Spinal cord (tissue), 4 donors: ENCODE measurements around the gene AK1. TPM values are rescaled to one million over a fixed set of nuclear protein-coding genes. Genes with fewer than 3 reads are reported as not detected.

Experiments used
- polyA plus RNA-seq, 2 donors: library from polyadenylated mRNA; unstranded; fragments of 120-200 nt; gene quantifications; one replicate each; pipeline ENCODE4 v1.2.1, GENCODE V29; 2013; ENCODE audit not compliant: insufficient read length in 2 of 2
- small RNA-seq: library from RNA; depleted of rRNA; stranded (forward); fragments of <200 nt; gene quantifications from one replicate; pipeline ENCODE3, GENCODE V24; 2014; ENCODE audit warnings: low replicate concordance
- total RNA-seq, 2 donors: library from RNA; depleted of rRNA in 1 of 2; stranded (reverse); fragments of 120-200 nt in 1 of 2; fragments of >200 nt in 1 of 2; gene quantifications; one replicate each; pipeline versions ENCODE4 v1.2.3 to v1.2.4, GENCODE V29; 2013 to 2014

The AK1 gene
- total and polyA plus RNA-seq, 4 donors = 48.0 to 297 (median 255) TPM

Small RNAs within 50 kb of the gene (small RNA-seq; reads per million reads assigned to genes)
- gene MIR4672 (not detected), gene RF00019 (not detected), gene RNA5SP296 (not detected)

Other genes with a start within 250 kb of the AK1 start
- 10 to 100 TPM in 1 of 2 donors, 1 to 10 TPM in 1; 1.1 to 22.6 TPM for gene CFAP157, start 170.7 kb downstream of the AK1 start, total RNA-seq
- 10 to 100 TPM; 27.6 to 28.0 TPM for gene CFAP157, start 170.7 kb downstream of the AK1 start, polyA plus RNA-seq
- 10 to 100 TPM; 11.7 to 19.0 TPM for gene PTRH1, start 162.0 kb downstream of the AK1 start, total RNA-seq
- gene PTRH1, start 162.0 kb downstream of the AK1 start, polyA plus RNA-seq = 10 to 100 TPM; 14.8 to 17.1 TPM
- under 1 TPM in 1 of 2 donors, not detected in 1; 0.61 TPM for gene TTC16, start 161.6 kb downstream of the AK1 start, total RNA-seq
- gene TTC16, start 161.6 kb downstream of the AK1 start, polyA plus RNA-seq = under 1 TPM; 0.38 to 0.63 TPM
- gene TOR2A, start 142.4 kb downstream of the AK1 start, total RNA-seq = 1 to 10 TPM; 6.2 to 7.7 TPM
- 10 to 100 TPM; 21.8 to 23.5 TPM for gene TOR2A, start 142.4 kb downstream of the AK1 start, polyA plus RNA-seq
- 10 to 100 TPM in 1 of 2 donors, 1 to 10 TPM in 1; 9.4 to 11.6 TPM for gene SH2D3C, start 99.0 kb downstream of the AK1 start, total RNA-seq
- 10 to 100 TPM; 23.8 to 29.4 TPM for gene SH2D3C, start 99.0 kb downstream of the AK1 start, polyA plus RNA-seq
- gene CDK9, start 91.6 kb downstream of the AK1 start, total RNA-seq = 10 to 100 TPM; 39.8 to 59.7 TPM
- 100 to 1,000 TPM; 119 to 148 TPM for gene CDK9, start 91.6 kb downstream of the AK1 start, polyA plus RNA-seq
- gene FPGS, start 74.8 kb downstream of the AK1 start, total RNA-seq = 10 to 100 TPM; 17.8 to 33.7 TPM
- gene FPGS, start 74.8 kb downstream of the AK1 start, polyA plus RNA-seq = 10 to 100 TPM; 42.2 to 50.1 TPM
- 10 to 100 TPM in 1 of 2 donors, 1 to 10 TPM in 1; 6.3 to 14.5 TPM for gene ENG, start 23.0 kb downstream of the AK1 start, total RNA-seq
- gene ENG, start 23.0 kb downstream of the AK1 start, polyA plus RNA-seq = 10 to 100 TPM; 44.6 to 46.9 TPM
- 10 to 100 TPM; 24.6 to 58.8 TPM for gene ST6GALNAC6, start 21.9 kb upstream of the AK1 start, total RNA-seq
- gene ST6GALNAC6, start 21.9 kb upstream of the AK1 start, polyA plus RNA-seq = 10 to 100 TPM; 68.1 to 68.9 TPM
- gene ST6GALNAC4, start 39.4 kb upstream of the AK1 start, total RNA-seq = 10 to 100 TPM in 1 of 2 donors, 1 to 10 TPM in 1; 8.0 to 19.7 TPM
- gene ST6GALNAC4, start 39.4 kb upstream of the AK1 start, polyA plus RNA-seq = 10 to 100 TPM; 19.4 to 20.2 TPM
- gene PIP5KL1, start 53.1 kb upstream of the AK1 start, total RNA-seq = 1 to 10 TPM; 2.7 to 7.3 TPM
- 10 to 100 TPM; 16.4 to 19.1 TPM for gene PIP5KL1, start 53.1 kb upstream of the AK1 start, polyA plus RNA-seq
- gene DPM2, start 60.2 kb upstream of the AK1 start, total RNA-seq = 10 to 100 TPM; 13.9 to 35.3 TPM
- 10 to 100 TPM; 59.2 to 64.0 TPM for gene DPM2, start 60.2 kb upstream of the AK1 start, polyA plus RNA-seq
- gene EEIG1, start 103.3 kb upstream of the AK1 start, total RNA-seq = 10 to 100 TPM; 15.2 to 27.7 TPM
- gene EEIG1, start 103.3 kb upstream of the AK1 start, polyA plus RNA-seq = 10 to 100 TPM; 71.2 to 96.3 TPM
- gene NAIF1, start 189.6 kb upstream of the AK1 start, total RNA-seq = 10 to 100 TPM in 1 of 2 donors, 1 to 10 TPM in 1; 7.2 to 11.1 TPM
- gene NAIF1, start 189.6 kb upstream of the AK1 start, polyA plus RNA-seq = 10 to 100 TPM; 11.0 to 13.3 TPM
- gene SLC25A25, start 190.6 kb upstream of the AK1 start, total RNA-seq = 10 to 100 TPM; 28.2 to 34.5 TPM
- gene SLC25A25, start 190.6 kb upstream of the AK1 start, polyA plus RNA-seq = 10 to 100 TPM; 39.0 to 47.7 TPM